GM06990 (cell line): Measurements from ENCODE around the gene FBXO34.

ENCODE experiments used
- DNase-seq: peaks from one replicate; pipeline ENCODE4 v3.0.0-alpha.2; 2011; ENCODE audit not compliant: insufficient read length; ENCODE audit errors: extremely low read depth
- H3K27me3 ChIP-seq: replicated peaks from 2 replicates; pipeline ENCODE4 v1.6.0; 2011; ENCODE audit warnings: low read length; ENCODE audit not compliant: control insufficient read depth, insufficient read depth
- H3K36me3 ChIP-seq: 2 replicates; pipeline ENCODE4 v1.5.1; 2011; ENCODE audit warnings: low read length; ENCODE audit not compliant: control insufficient read depth, insufficient read depth
- H3K4me3 ChIP-seq: replicated peaks from 2 replicates; pipeline ENCODE4 v1.5.1; 2011; ENCODE audit warnings: low read depth, mild to moderate bottlenecking, control low read depth, low read length
- TF ChIP-seq, protein P1 (sequence below): IDR thresholded peaks from 2 replicates; pipeline ENCODE4 v1.5.1; 2011; ENCODE audit warnings: low read length, control low read depth, mild to moderate bottlenecking, inconsistent platforms; ENCODE audit not compliant: insufficient read depth, poor library complexity, severe bottlenecking

FBXO34 gene

DNA sequence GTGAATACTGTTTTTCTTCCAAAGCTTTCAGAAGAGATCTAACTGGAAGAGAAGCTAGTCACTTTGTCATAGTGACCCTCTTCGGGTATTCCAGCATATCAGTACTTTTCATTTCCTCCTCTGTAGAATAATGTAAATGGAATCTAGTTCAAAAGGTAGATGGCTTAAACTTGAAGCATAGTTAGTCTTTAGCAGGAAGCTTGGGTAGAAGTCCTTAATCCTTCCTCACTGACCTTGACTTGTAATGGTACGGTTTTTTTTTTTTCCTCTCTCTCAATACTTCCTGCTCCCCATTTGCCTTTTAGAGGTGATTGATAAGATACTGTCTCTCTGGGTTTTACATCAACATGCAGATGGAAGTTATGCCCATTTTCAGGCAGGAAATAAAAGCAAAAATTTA, 1.7 kb downstream of the FBXO34 start:
- DNase-seq = no peak
- no peaks in the 10 kb centered on the region for H3K27me3 ChIP-seq
- no peaks in the 10 kb centered on the region for H3K36me3 ChIP-seq
- TF ChIP-seq, protein P1, sequence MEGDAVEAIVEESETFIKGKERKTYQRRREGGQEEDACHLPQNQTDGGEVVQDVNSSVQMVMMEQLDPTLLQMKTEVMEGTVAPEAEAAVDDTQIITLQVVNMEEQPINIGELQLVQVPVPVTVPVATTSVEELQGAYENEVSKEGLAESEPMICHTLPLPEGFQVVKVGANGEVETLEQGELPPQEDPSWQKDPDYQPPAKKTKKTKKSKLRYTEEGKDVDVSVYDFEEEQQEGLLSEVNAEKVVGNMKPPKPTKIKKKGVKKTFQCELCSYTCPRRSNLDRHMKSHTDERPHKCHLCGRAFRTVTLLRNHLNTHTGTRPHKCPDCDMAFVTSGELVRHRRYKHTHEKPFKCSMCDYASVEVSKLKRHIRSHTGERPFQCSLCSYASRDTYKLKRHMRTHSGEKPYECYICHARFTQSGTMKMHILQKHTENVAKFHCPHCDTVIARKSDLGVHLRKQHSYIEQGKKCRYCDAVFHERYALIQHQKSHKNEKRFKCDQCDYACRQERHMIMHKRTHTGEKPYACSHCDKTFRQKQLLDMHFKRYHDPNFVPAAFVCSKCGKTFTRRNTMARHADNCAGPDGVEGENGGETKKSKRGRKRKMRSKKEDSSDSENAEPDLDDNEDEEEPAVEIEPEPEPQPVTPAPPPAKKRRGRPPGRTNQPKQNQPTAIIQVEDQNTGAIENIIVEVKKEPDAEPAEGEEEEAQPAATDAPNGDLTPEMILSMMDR = no peak
- H3K4me3 ChIP-seq = peak overlapping the region; percentile 100

DNA sequence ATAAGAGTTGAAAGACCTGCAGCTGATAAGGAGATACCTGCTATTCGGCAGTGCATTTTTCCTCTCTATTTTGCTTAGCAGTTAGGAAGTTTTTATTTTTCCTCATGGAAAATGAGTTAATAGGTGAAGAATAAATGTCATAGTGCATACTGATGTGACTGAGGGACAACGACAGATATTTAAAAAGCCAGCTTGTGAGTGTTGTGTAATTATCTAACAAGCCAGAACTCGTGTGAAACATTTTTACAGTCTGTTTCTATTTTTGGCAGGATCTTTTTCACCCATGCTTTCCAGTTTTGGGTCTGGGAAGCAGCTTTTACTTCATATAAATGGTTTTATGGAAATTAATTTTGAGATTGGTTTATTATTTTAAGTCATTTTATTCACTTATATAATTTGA, 2.9 kb downstream of the FBXO34 start:
- no peaks in the 10 kb centered on the region for H3K36me3 ChIP-seq
- no peak overlapping the region for H3K4me3 ChIP-seq
- no peaks in the 10 kb centered on the region for H3K27me3 ChIP-seq
- TF ChIP-seq, protein P1 = no peak
- DNase-seq = no peak

- H3K4me3 ChIP-seq = no peak overlapping the region
- TF ChIP-seq, protein P1 = no peak
- no peaks in the 10 kb centered on the region for H3K27me3 ChIP-seq
- H3K36me3 ChIP-seq = no peaks in the 10 kb centered on the region
- DNase-seq = no peak
These were observed 3.5 kb downstream of the FBXO34 start for GRCh38 chr14:55274751-55275150.

GRCh38 chr14:55276736-55277135, 5.5 kb downstream of the FBXO34 start:
- DNase-seq = no peak
- TF ChIP-seq, protein P1 = no peak
- H3K36me3 ChIP-seq = no peaks in the 10 kb centered on the region
- no peak overlapping the region for H3K4me3 ChIP-seq
- no peaks in the 10 kb centered on the region for H3K27me3 ChIP-seq

DNA sequence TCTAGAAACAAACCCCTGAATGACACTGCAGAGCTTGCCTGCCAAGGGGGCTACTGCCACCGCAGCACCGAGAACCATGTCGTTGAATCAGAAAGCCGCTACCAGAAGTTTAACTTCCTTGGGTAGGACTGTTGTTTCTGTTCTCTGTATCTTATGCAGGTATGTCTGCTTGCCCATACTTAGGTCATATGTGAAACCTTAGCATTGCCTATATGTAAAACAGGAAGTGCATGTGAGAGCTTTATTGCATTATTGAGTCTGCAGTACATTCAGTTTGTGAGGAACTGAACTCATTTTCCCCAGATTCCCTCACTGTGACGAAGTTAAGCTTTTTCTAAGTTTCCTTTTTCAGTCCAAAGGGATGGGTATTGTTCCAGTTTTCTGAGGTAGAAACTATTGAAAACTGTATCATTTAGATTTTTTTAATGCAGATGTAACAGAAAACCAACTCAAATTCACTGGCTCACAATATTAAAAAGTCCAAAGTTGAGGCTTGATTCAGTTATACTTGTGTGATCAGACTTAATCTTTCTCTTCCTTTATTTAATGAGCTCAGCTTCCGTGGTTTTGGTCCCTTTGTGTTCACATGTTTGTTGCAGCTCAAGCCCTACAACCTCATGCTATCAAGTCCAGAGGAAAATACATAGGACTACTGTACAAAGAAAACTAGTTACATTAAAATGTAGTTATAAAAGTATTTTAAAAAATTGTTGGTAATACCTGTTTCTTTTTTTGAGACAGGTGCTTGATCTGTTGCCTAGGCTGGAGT, 6.9 kb downstream of the FBXO34 start:
- Histone ChIP-seq H3K36me3 (no peaks in the 10 kb centered on the region), H3K27me3 (no peaks in the 10 kb centered on the region), H3K4me3 (peak overlapping the region; percentile 7; the same call in 1 of the 2 replicates)
- DNase-seq = peak; percentile 55
- TF ChIP-seq, protein P1 = no peak

GRCh38 chr14:55279384-55279783, 8.2 kb downstream of the FBXO34 start:
- Histone ChIP-seq H3K27me3 (no peaks in the 10 kb centered on the region), H3K4me3 (no peak overlapping the region), H3K36me3 (no peaks in the 10 kb centered on the region)
- no peak for DNase-seq
- TF ChIP-seq, protein P1 = no peak
